Liver (tissue), 9 donors: ENCODE results near the gene CCDC92B. TPM values are rescaled to one million over a fixed set of nuclear protein-coding genes. Genes with fewer than 3 reads are reported as not detected.

Experiments used
- DNase-seq: peaks from one replicate; pipeline ENCODE4 v3.0.0-alpha.2; 2017; ENCODE audit warnings: low spot score
- H3K27ac ChIP-seq, 2 donors: one replicate each; pipeline ENCODE4 v1.7.0; 2013; ENCODE audit warnings: inconsistent platforms in 2 of 2, low read length in 2 of 2, control low read depth in 1 of 2, low read depth in 1 of 2, mild to moderate bottlenecking in 1 of 2
- H3K27me3 ChIP-seq, 4 donors: one replicate each; pipeline versions ENCODE4 v1.6.1 to v1.7.0; 2013; ENCODE audit warnings: low read length in 3 of 4, inconsistent platforms in 1 of 4, mild to moderate bottlenecking in 1 of 4, moderate library complexity in 1 of 4; ENCODE audit not compliant: control insufficient read depth in 4 of 4, insufficient read depth in 4 of 4
- H3K36me3 ChIP-seq, 4 donors: one replicate each; pipeline versions ENCODE4 v1.6.1 to v1.7.0; 2013; ENCODE audit warnings: low read length in 3 of 4, mild to moderate bottlenecking in 3 of 4, low read depth in 1 of 4, moderate library complexity in 1 of 4; ENCODE audit not compliant: control insufficient read depth in 4 of 4, insufficient read depth in 3 of 4
- H3K4me1 ChIP-seq, 4 donors: one replicate each; pipeline versions ENCODE4 v1.6.1 to v1.7.0; 2013; ENCODE audit warnings: low read length in 3 of 4, mild to moderate bottlenecking in 3 of 4, moderate library complexity in 1 of 4; ENCODE audit not compliant: control insufficient read depth in 4 of 4, insufficient read depth in 4 of 4
- H3K4me3 ChIP-seq, 3 donors: one replicate each; pipeline versions ENCODE4 v1.6.1 to v1.7.0; 2013; ENCODE audit warnings: low read length in 3 of 3, control low read depth in 1 of 3, low read depth in 1 of 3, mild to moderate bottlenecking in 1 of 3
- H3K9ac ChIP-seq, 2 donors: one replicate each; pipeline ENCODE4 v1.7.0; 2013; ENCODE audit warnings: low read length in 2 of 2, mild to moderate bottlenecking in 2 of 2, moderate library complexity in 2 of 2, control low read depth in 1 of 2, low read depth in 1 of 2
- H3K9me3 ChIP-seq, 4 donors: one replicate each; pipeline versions ENCODE4 v1.6.1 to v1.7.0; 2013; ENCODE audit warnings: low read length in 3 of 4; ENCODE audit not compliant: control insufficient read depth in 4 of 4
- ATF3 ChIP-seq: IDR thresholded peaks from 2 replicates; pipeline ENCODE4 v1.6.1; 2016; ENCODE audit warnings: antibody characterized with exemption
- CTCF ChIP-seq: fragments of 150-350 bp; IDR thresholded peaks from 2 replicates; pipeline ENCODE4 v1.5.1; 2017; ENCODE audit warnings: improper control_type of control experiment, low read depth, low read length; ENCODE audit not compliant: missing input control
- EGR1 ChIP-seq, 2 donors: IDR thresholded peaks; 2 replicates each; pipeline ENCODE4 v1.6.1; 2016 to 2018; ENCODE audit warnings: antibody characterized with exemption in 2 of 2, low read depth in 2 of 2
- FOXA1 ChIP-seq: IDR thresholded peaks from 2 replicates; pipeline ENCODE4 v1.6.1; 2016; ENCODE audit warnings: antibody characterized with exemption
- FOXA2 ChIP-seq: IDR thresholded peaks from 2 replicates; pipeline ENCODE4 v1.6.1; 2016; ENCODE audit warnings: antibody characterized with exemption
- GABPA ChIP-seq, 2 donors: IDR thresholded peaks in 1 of 2; conservative IDR thresholded peaks in 1 of 2; 2 replicates each; pipeline ENCODE4 v1.6.1; 2016; ENCODE audit warnings: antibody characterized with exemption in 2 of 2, mild to moderate bottlenecking in 1 of 2, moderate library complexity in 1 of 2
- HNF4A ChIP-seq, 2 donors: conservative IDR thresholded peaks; 2 replicates each; pipeline ENCODE4 v1.6.1; 2016; ENCODE audit warnings: antibody characterized with exemption in 2 of 2, mild to moderate bottlenecking in 2 of 2
- HNF4G ChIP-seq: IDR thresholded peaks from 2 replicates; pipeline ENCODE4 v1.6.1; 2016; ENCODE audit warnings: antibody characterized with exemption
- JUND ChIP-seq, 2 donors: IDR thresholded peaks; 2 replicates each; pipeline ENCODE4 v1.6.1; 2016; ENCODE audit warnings: antibody characterized with exemption in 2 of 2
- MAX ChIP-seq: IDR thresholded peaks from 2 replicates; pipeline ENCODE4 v1.6.1; 2016; ENCODE audit warnings: antibody characterized with exemption
- NR2F2 ChIP-seq: IDR thresholded peaks from 2 replicates; pipeline ENCODE4 v1.6.1; 2016; ENCODE audit warnings: antibody characterized with exemption
- RAD21 ChIP-seq, 2 donors: IDR thresholded peaks; 2 replicates each; pipeline ENCODE4 v1.6.1; 2016; ENCODE audit warnings: antibody characterized with exemption in 2 of 2, mild to moderate bottlenecking in 2 of 2
- REST ChIP-seq: IDR thresholded peaks from 2 replicates; pipeline ENCODE4 v1.6.1; 2016; ENCODE audit warnings: antibody characterized with exemption, mild to moderate bottlenecking
- RXRA ChIP-seq, 2 donors: IDR thresholded peaks; 2 replicates each; pipeline ENCODE4 v1.6.1; 2017 to 2018; ENCODE audit warnings: antibody characterized with exemption in 2 of 2, mild to moderate bottlenecking in 1 of 2
- SP1 ChIP-seq: IDR thresholded peaks from 2 replicates; pipeline ENCODE4 v1.6.1; 2018; ENCODE audit warnings: antibody characterized with exemption, mild to moderate bottlenecking
- TAF1 ChIP-seq: conservative IDR thresholded peaks from 2 replicates; pipeline ENCODE4 v1.6.1; 2016; ENCODE audit warnings: antibody characterized with exemption, mild to moderate bottlenecking
- YY1 ChIP-seq: IDR thresholded peaks from 2 replicates; pipeline ENCODE4 v1.6.1; 2016; ENCODE audit warnings: antibody characterized with exemption, mild to moderate bottlenecking
- ZBTB33 ChIP-seq: IDR thresholded peaks from 2 replicates; pipeline ENCODE4 v1.6.1; 2016; ENCODE audit warnings: antibody characterized with exemption
- WGBS: extraction: QIAGEN DNeasy Blood & Tissue Kit; methylation state at CpG from one replicate; pipeline ENCODE4 v1.1.7; 2013; 5-methylcytosine and 5-hydroxymethylcytosine counted together
- polyA plus RNA-seq, 2 donors: library from polyadenylated mRNA; stranded (reverse) in 1 of 2; unstranded in 1 of 2; fragments of 200-250 nt in 1 of 2; fragments of >200 nt in 1 of 2; fragmentation: Nextera tagmentation in 1 of 2; extraction: Ambion mirVana in 1 of 2; gene quantifications; one replicate each; pipeline versions ENCODE4 v1.2.1 to v1.2.3, GENCODE V29; 2013 to 2015
- total RNA-seq, 2 donors: library from RNA; depleted of rRNA; stranded (reverse); fragments of >200 nt; gene quantifications; one replicate each; pipeline ENCODE4 v1.2.3, GENCODE V29; 2014
- donor health status: healthy.
- donor health status: healthy.
- donor health status: healthy.
- donor health status: healthy.
- donor health status: healthy.

Gene CCDC92B
- total and polyA plus RNA-seq, 4 donors = not detected

- TF ChIP-seq TAF1 (no peak), RAD21 (IDR thresholded peaks at IDR 0.05) (peak in 1 of 2 donors; percentile 19), FOXA2 (no peak), SP1 (no peak), REST (peak; percentile 99), NR2F2 (no peak), HNF4G (no peak), HNF4A (conservative IDR thresholded peaks at IDR 0.05) (no peak), JUND (IDR thresholded peaks at IDR 0.05) (no peak), RXRA (IDR thresholded peaks at IDR 0.05) (no peak), YY1 (no peak)
- H3K4me3 ChIP-seq = peak overlapping the region in 1 of 3 donors; percentile 38
- H3K27ac ChIP-seq = no peak overlapping the region
- H3K9ac ChIP-seq = no peak overlapping the region
- no peaks in the 10 kb centered on the region for H3K9me3 ChIP-seq
- peaks cover 0 to 5% (median 0%) of the 10 kb centered on the region in 4 donors for H3K27me3 ChIP-seq
- peak; percentile 72 for DNase-seq
- WGBS = 3% methylated on average over 35 of the region's 35 CpGs
- H3K4me1 ChIP-seq = no peaks in the 10 kb centered on the region
- no peaks in the 10 kb centered on the region for H3K36me3 ChIP-seq
Measured at GRCh38 chr17:2749784-2750181, 331 bp upstream of the CCDC92B start.

GRCh38 chr17:2745317-2746037 is 4.0 kb downstream of the CCDC92B start:
- Histone ChIP-seq H3K27me3 (peaks cover 0 to 5% (median 0%) of the 10 kb centered on the region in 4 donors), H3K4me1 (no peaks in the 10 kb centered on the region), H3K4me3 (no peak overlapping the region), H3K9me3 (no peaks in the 10 kb centered on the region), H3K36me3 (no peaks in the 10 kb centered on the region), H3K9ac (no peak overlapping the region), H3K27ac (no peak overlapping the region)
- WGBS = 32% methylated on average over 11 of the region's 11 CpGs
- no peak for DNase-seq
- no peak for TF ChIP-seq HNF4A (conservative IDR thresholded peaks at IDR 0.05)
- no peak for TF ChIP-seq FOXA2
- TF ChIP-seq SP1 = no peak
- no peak for TF ChIP-seq NR2F2
- TF ChIP-seq RXRA (IDR thresholded peaks at IDR 0.05) = no peak
- TF ChIP-seq EGR1 (IDR thresholded peaks at IDR 0.05; ENCODE audit: low read depth in 2 of 2) = no peak
- no peak for TF ChIP-seq YY1
- TF ChIP-seq MAX = no peak
- no peak for TF ChIP-seq HNF4G
- TF ChIP-seq CTCF = no peak
- no peak for TF ChIP-seq ZBTB33
- no peak for TF ChIP-seq ATF3
- TF ChIP-seq GABPA (IDR thresholded peaks at IDR 0.05 in 1 of 2, conservative IDR thresholded peaks at IDR 0.05 in 1 of 2) = no peak
- TF ChIP-seq TAF1 = no peak
- TF ChIP-seq FOXA1 = no peak
- TF ChIP-seq RAD21 (IDR thresholded peaks at IDR 0.05) = no peak
- no peak for TF ChIP-seq JUND (IDR thresholded peaks at IDR 0.05)
